Upper lobe of left lung (tissue), 4 donors: ENCODE data around the gene PARK7.

Experiments
- POLR2A ChIP-seq, 4 donors: fragments of 450-650 bp; IDR thresholded peaks; one replicate each; pipeline ENCODE4 v1.5.1; 2016 to 2017; ENCODE audit warnings: antibody characterized with exemption in 4 of 4, mild to moderate bottlenecking in 2 of 4
- POLR2AphosphoS5 ChIP-seq, 2 donors: sonication (generic); formaldehyde crosslinking; IDR thresholded peaks; one replicate each; pipeline ENCODE4 v1.5.1; 2017; ENCODE audit warnings: antibody characterized with exemption in 2 of 2
- TF ChIP-seq, protein P1 (sequence below), 6 experiments: fragments of 450-650 bp in 4 of 6; fragments of 200-600 bp in 2 of 6; sonication (generic) in 2 of 6; IDR thresholded peaks; one replicate each; pipeline ENCODE4 v1.5.1; 2016 to 2019; ENCODE audit warnings: antibody characterized with exemption in 6 of 6

DNA sequence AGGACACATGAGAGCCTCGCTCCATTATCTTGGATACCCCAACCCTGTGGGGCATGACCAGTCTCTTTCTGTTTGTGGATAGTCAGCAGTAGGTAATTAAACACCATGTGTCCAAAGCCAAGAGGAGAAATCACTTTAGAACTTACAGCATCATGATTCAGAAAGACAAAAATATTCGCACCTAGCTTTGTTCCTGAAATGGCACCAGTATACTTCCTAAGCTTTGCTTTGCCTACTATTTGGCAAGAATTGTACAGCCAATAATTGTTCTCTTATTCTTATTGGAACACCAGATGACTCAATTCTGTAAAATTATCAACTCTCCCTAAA lies 45.0 kb upstream of the PARK7 start:
- TF ChIP-seq, protein P1, sequence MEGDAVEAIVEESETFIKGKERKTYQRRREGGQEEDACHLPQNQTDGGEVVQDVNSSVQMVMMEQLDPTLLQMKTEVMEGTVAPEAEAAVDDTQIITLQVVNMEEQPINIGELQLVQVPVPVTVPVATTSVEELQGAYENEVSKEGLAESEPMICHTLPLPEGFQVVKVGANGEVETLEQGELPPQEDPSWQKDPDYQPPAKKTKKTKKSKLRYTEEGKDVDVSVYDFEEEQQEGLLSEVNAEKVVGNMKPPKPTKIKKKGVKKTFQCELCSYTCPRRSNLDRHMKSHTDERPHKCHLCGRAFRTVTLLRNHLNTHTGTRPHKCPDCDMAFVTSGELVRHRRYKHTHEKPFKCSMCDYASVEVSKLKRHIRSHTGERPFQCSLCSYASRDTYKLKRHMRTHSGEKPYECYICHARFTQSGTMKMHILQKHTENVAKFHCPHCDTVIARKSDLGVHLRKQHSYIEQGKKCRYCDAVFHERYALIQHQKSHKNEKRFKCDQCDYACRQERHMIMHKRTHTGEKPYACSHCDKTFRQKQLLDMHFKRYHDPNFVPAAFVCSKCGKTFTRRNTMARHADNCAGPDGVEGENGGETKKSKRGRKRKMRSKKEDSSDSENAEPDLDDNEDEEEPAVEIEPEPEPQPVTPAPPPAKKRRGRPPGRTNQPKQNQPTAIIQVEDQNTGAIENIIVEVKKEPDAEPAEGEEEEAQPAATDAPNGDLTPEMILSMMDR (IDR thresholded peaks at IDR 0.05): no peak
- no peak for TF ChIP-seq POLR2A (IDR thresholded peaks at IDR 0.05)
- no peak for TF ChIP-seq POLR2AphosphoS5 (IDR thresholded peaks at IDR 0.05)
